Measurements from ENCODE around the gene CEP170B.

CEP170B gene

DNA sequence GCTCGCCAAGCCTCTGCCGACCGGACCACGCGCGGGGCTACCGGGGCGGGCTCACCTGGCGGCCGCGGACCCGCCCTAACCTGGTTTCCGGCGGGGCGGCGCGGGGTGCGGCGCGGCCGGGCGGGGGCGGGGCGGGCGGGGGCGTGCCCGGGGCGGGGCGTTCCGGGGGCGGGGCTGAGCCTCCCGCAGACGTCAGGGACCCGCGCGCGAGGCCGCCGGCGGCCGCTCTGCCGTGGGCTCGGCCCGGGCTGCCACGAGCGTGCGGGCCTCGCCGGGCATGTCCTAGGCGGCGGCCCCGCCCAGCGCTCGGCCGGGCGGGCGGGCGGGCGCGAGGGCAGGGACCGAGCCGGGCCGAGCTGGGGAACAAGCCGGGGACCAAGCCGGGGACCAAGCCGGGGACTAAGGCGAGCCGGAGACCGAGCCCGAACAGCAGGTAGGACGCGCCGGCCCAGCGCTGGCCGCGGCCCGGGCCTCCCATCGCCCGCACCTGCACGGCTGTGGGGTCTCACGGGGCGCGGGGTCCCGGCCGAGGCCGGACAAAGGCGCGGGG lies at the start of gene CEP170B:
CEP170B (plus strand) TSS at position 188 of the 550 bp plus-strand sequence. CDS start 3,183 bp downstream, outside the sequence.
- DNase-seq (ENCODE audit: low read depth): no peak
- TF ChIP-seq CTCF (conservative IDR thresholded peaks at IDR 0.05; ENCODE audit: low read depth, low read length): no peak
- peak within 1 kb of the TSS; percentile 65 for H3K4me3 ChIP-seq (ENCODE audit: low read length)

- peak overlapping the region; percentile 67 for H3K4me3 ChIP-seq (ENCODE audit: low read length)
- no peak for DNase-seq (ENCODE audit: low read depth)
- no peak for TF ChIP-seq CTCF (conservative IDR thresholded peaks at IDR 0.05; ENCODE audit: low read depth, low read length)
Observed at GRCh38 chr14:104816616-104816884, 48.5 kb upstream of the CEP170B start.

GRCh38 chr14:104817930-104818713 lies 46.9 kb upstream of the CEP170B start:
- TF ChIP-seq CTCF (conservative IDR thresholded peaks at IDR 0.05; ENCODE audit: low read depth, low read length): no peak
- no peak overlapping the region for H3K4me3 ChIP-seq (ENCODE audit: low read length)
- no peak for DNase-seq (ENCODE audit: low read depth)

DNA sequence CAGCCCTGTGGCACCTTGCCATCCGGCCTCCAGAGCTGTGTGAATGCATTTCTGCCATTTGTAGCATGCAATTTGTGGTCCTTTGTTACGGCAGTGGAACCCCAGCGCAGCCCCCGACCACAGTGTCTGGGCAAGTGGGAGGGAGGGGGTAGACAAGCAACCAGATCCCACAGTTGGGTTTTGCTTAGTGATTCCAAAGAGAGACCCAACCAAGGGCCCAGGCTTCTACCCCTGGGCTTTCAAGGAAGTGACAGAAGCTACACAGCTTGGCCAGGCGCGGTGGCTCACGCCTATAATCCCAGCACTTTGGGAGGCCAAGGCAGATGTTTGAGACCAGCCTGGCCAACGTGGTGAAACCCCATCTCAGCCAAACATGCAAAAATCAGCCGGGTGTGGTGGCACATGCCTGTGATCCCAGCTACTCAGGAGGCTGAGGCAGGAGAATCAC lies 46.3 kb upstream of the CEP170B start:
- no peak for DNase-seq (ENCODE audit: low read depth)
- no peak for TF ChIP-seq CTCF (conservative IDR thresholded peaks at IDR 0.05; ENCODE audit: low read depth, low read length)
- H3K4me3 ChIP-seq (ENCODE audit: low read length): no peak overlapping the region

- no peak for DNase-seq (ENCODE audit: low read depth)
- no peak for TF ChIP-seq CTCF (conservative IDR thresholded peaks at IDR 0.05; ENCODE audit: low read depth, low read length)
- no peak overlapping the region for H3K4me3 ChIP-seq (ENCODE audit: low read length)
Observed at GRCh38 chr14:104819361-104819781, 45.7 kb upstream of the CEP170B start.

DNA sequence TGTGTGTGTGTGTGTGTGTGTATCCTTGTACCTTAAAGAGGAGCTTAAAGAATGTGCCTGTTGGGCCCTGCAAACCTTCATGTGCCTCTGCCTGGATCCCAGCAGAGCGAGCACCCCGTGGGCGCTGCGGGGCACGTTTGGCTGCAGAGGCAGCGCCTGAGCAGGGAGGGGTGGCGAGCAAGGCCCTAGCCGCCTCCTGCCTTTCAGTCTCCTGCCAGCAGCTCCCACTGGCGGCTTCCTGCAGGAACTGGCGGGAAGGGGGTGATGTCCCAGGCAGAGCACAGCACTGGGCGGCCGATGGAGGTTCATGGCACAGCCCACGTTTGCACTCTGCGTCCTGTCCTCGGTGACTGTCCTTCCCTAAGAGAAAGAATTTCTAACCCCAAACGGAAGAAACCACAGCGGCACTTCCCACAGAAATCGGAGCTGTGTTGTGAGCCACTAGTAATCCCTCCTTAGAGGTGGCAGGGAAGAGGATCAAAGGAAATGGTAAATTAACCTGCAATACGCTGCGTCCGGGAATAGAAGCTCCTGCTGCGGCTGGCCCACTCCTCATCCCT lies 44.3 kb upstream of the CEP170B start:
- no peak for DNase-seq (ENCODE audit: low read depth)
- no peak overlapping the region for H3K4me3 ChIP-seq (ENCODE audit: low read length)
- TF ChIP-seq CTCF (conservative IDR thresholded peaks at IDR 0.05; ENCODE audit: low read depth, low read length): peak; percentile 70

Measured in retinal pigment epithelial cell (primary cell).